HCT116 (cell line): Measurements from ENCODE around the gene HMCN1. TPM values are rescaled to one million over a fixed set of nuclear protein-coding genes. Genes with fewer than 3 reads are reported as not detected.
"Not testable (repeated sequence)": the region's sequence is repeated elsewhere in the genome, so short reads cannot be mapped to it uniquely, and the experiment has no call there.

Source experiments
- ATAC-seq: fragments of 200-7000 bp; cut with Tn5 transposase; 2 replicates; pipeline ENCODE4 v1.9.1; 2020; ENCODE audit warnings: mild to moderate bottlenecking, moderate library complexity
- BruUV-seq: library from RNA; stranded (reverse); fragments of 400-500 nt; replicated peaks from 2 replicates; lab custom pipeline; 2021; lab: Mats Ljungman, UMichigan
- CTCF ChIA-PET: fragments of 300-600 bp; sonication (Branson Sonifier 250); formaldehyde crosslinking; loops from one replicate; lab custom pipeline; 2021; ENCODE audit warnings: antibody characterized with exemption; lab: Charles Lee
- POLR2A ChIA-PET: fragments of 300-600, 350-600 bp; sonication (Branson Sonifier 250); formaldehyde crosslinking; loops from one replicate; lab custom pipeline; 2021; ENCODE audit warnings: antibody characterized with exemption; lab: Charles Lee
- RAD21 ChIA-PET, 2 experiments: fragments of 300-600 bp; sonication (Branson Sonifier 250); formaldehyde crosslinking; loops; one replicate each; lab custom pipeline; 2023; ENCODE audit warnings: low total read pairs in 2 of 2; ENCODE audit not compliant: uncharacterized antibody in 2 of 2, unreplicated experiment in 2 of 2, low non-redundant PET in 1 of 2; lab: Charles Lee
- DNase-seq: peaks from one replicate; pipeline ENCODE4 v3.0.0-alpha.2; 2010; ENCODE audit warnings: low read depth, low spot score
- H2AFZ ChIP-seq: fragments of 200-600 bp; shearing (Covaris generic), sonication (generic); 2 replicates; pipeline ENCODE4 v1.6.1; 2017; ENCODE audit warnings: low read depth, mixed run types, mixed read lengths, antibody characterized with exemption, low read length; ENCODE audit not compliant: poor library complexity, severe bottlenecking
- H3K27ac ChIP-seq: 2 replicates; pipeline ENCODE4 v1.5.1; 2012; ENCODE audit warnings: low read depth, low read length
- H3K27me3 ChIP-seq: fragments of 200-600 bp; sonication (generic); 2 replicates; pipeline ENCODE4 v1.6.1; 2016; ENCODE audit warnings: mixed run types, low read length, mixed read lengths; ENCODE audit not compliant: insufficient read depth
- H3K36me3 ChIP-seq, 2 experiments: fragments of 200-500 bp in 1 of 2; fragments of 200-600 bp in 1 of 2; sonication (Bioruptor generic) in 1 of 2; sonication (generic) in 1 of 2; 2 replicates each; pipeline versions ENCODE4 v1.5.1 to v1.6.1; 2014 to 2016; ENCODE audit warnings: low read length in 2 of 2, inconsistent platforms in 1 of 2, mixed read lengths in 1 of 2, mixed run types in 1 of 2; ENCODE audit not compliant: insufficient read depth in 2 of 2, control insufficient read depth in 1 of 2
- H3K4me1 ChIP-seq, 2 experiments: fragments of 200-600 bp in 1 of 2; sonication (generic) in 1 of 2; 2 replicates each; pipeline versions ENCODE4 v1.5.1 to v1.6.1; 2012 to 2017; ENCODE audit warnings: low read length in 2 of 2, inconsistent platforms in 1 of 2, mild to moderate bottlenecking in 1 of 2, mixed read lengths in 1 of 2, mixed run types in 1 of 2, moderate library complexity in 1 of 2; ENCODE audit not compliant: insufficient read depth in 2 of 2, control insufficient read depth in 1 of 2
- H3K4me2 ChIP-seq: fragments of 200-600 bp; sonication (generic); 2 replicates; pipeline ENCODE4 v1.6.1; 2017; ENCODE audit warnings: mixed run types, low read length, mixed read lengths
- H3K4me3 ChIP-seq, 2 experiments: fragments of 200-600 bp in 1 of 2; sonication (generic) in 1 of 2; replicated peaks in 1 of 2; 2 replicates each; pipeline ENCODE4 v1.5.1; 2011 to 2016; ENCODE audit warnings: low read length in 2 of 2, control low read depth in 1 of 2, low read depth in 1 of 2, mild to moderate bottlenecking in 1 of 2, mixed read lengths in 1 of 2, mixed run types in 1 of 2
- H3K79me2 ChIP-seq: fragments of 200-600 bp; sonication (generic); 2 replicates; pipeline ENCODE4 v1.6.1; 2017; ENCODE audit warnings: mild to moderate bottlenecking, mixed run types, low read length, moderate library complexity, mixed read lengths; ENCODE audit not compliant: insufficient read depth
- H3K9ac ChIP-seq: fragments of 200-600 bp; sonication (generic); 2 replicates; pipeline ENCODE4 v1.6.1; 2016; ENCODE audit warnings: low read length, mixed read lengths
- H3K9me2 ChIP-seq: fragments of 200-600 bp; sonication (generic), shearing (Covaris generic); 2 replicates; pipeline ENCODE4 v1.6.1; 2017; ENCODE audit warnings: mixed run types, mild to moderate bottlenecking, moderate library complexity; ENCODE audit not compliant: insufficient read depth
- H3K9me3 ChIP-seq, 2 experiments: fragments of 200-500 bp in 1 of 2; fragments of 200-600 bp in 1 of 2; sonication (Bioruptor generic) in 1 of 2; sonication (generic) in 1 of 2; 2 replicates each; pipeline ENCODE4 v1.6.1; 2014 to 2017; ENCODE audit warnings: low read length in 2 of 2, mixed read lengths in 2 of 2, inconsistent platforms in 1 of 2, low read depth in 1 of 2, mild to moderate bottlenecking in 1 of 2, mixed run types in 1 of 2, moderate library complexity in 1 of 2; ENCODE audit not compliant: control insufficient read depth in 1 of 2, insufficient read depth in 1 of 2
- H4K20me1 ChIP-seq: fragments of 200-600 bp; sonication (generic), shearing (Covaris generic); 2 replicates; pipeline ENCODE4 v1.6.1; 2017; ENCODE audit warnings: mixed run types, mild to moderate bottlenecking, moderate library complexity; ENCODE audit not compliant: insufficient read depth
- EGR1 ChIP-seq: IDR thresholded peaks from 2 replicates; pipeline ENCODE4 v1.6.1; 2012; ENCODE audit warnings: low read depth
- EZH2 ChIP-seq: fragments of 200-600 bp; sonication (generic); IDR thresholded peaks from 2 replicates; pipeline ENCODE4 v1.6.1; 2017; ENCODE audit warnings: antibody characterized with exemption, mixed run types
- EZH2phosphoT487 ChIP-seq: fragments of 200-600 bp; IDR thresholded peaks from 2 replicates; pipeline ENCODE4 v1.6.1; 2018; ENCODE audit warnings: antibody characterized with exemption, borderline replicate concordance
- RAD21 ChIP-seq: IDR thresholded peaks from 2 replicates; pipeline ENCODE4 v1.6.1; 2012; ENCODE audit warnings: low read depth, mild to moderate bottlenecking
- SRF ChIP-seq: IDR thresholded peaks from 2 replicates; pipeline ENCODE4 v1.6.1; 2012; ENCODE audit warnings: low read depth
- YY1 ChIP-seq: IDR thresholded peaks from 2 replicates; pipeline ENCODE4 v1.6.1; 2011; ENCODE audit warnings: low read length, low read depth, moderate library complexity, mild to moderate bottlenecking; ENCODE audit not compliant: insufficient replicate concordance; ENCODE audit errors: extremely low read depth
- ZNF274 ChIP-seq: fragments of 200-500 bp; sonication (Bioruptor generic); IDR thresholded peaks from 2 replicates; pipeline ENCODE4 v1.6.1; 2014; ENCODE audit warnings: mild to moderate bottlenecking, low read depth, low read length, inconsistent platforms
- intact Hi-C: fragments of 100-400 bp; cut with micrococcal nuclease; formaldehyde crosslinking; loops from 2 replicates; pipeline ENCODE4 v1.10.0; 2022
- total RNA-seq: library from RNA; stranded (reverse); gene quantifications from one replicate; pipeline ENCODE4 v1.2.1, GENCODE V29; 2021; ENCODE audit not compliant: unreplicated experiment

The HMCN1 gene
- total RNA-seq, 1 experiment from 2014 or later, result 0.59 TPM

- Histone ChIP-seq H3K36me3 (no peaks in the 10 kb centered on the region), H4K20me1 (no peaks in the 10 kb centered on the region), H3K4me1 (no peaks in the 10 kb centered on the region), H3K9me2 (no peaks in the 10 kb centered on the region), H3K4me2 (no peak overlapping the region), H3K27ac (no peak overlapping the region), H3K27me3 (no peaks in the 10 kb centered on the region), H3K4me3 (no peak overlapping the region), H2AFZ (no peak overlapping the region), H3K79me2 (no peaks in the 10 kb centered on the region), H3K9me3 (no peaks in the 10 kb centered on the region), H3K9ac (no peak overlapping the region)
- TF ChIP-seq EZH2phosphoT487 (no peak), RAD21 (no peak), SRF (no peak), YY1 (no peak), ZNF274 (no peak), EGR1 (no peak), EZH2 (no peak)
- ChIA-PET CTCF (no interaction called here), POLR2A (no interaction called here), RAD21 (no interaction called here)
- no TSS peak for BruUV-seq
- ATAC-seq, result no peak
- intact Hi-C loops, result no loop called here
- DNase-seq, result no peak
These were observed 152.5 kb downstream of the HMCN1 start for GRCh38 chr1:185886671-185887070.

GRCh38 chr1:185892831-185893403 is 158.7 kb downstream of the HMCN1 start:
- BruUV-seq, CTCF ChIA-PET, H4K20me1 ChIP-seq, H3K27me3 ChIP-seq, POLR2A ChIA-PET, H3K36me3 ChIP-seq, H3K9me3 ChIP-seq, H3K79me2 ChIP-seq, DNase-seq, H3K9me2 ChIP-seq, H3K4me2 ChIP-seq, H3K9ac ChIP-seq, ATAC-seq, RAD21 ChIA-PET, H3K4me1 ChIP-seq, H3K4me3 ChIP-seq, H3K27ac ChIP-seq, H2AFZ ChIP-seq, intact Hi-C loops: not testable (repeated sequence)
